Karpas-422 (cell line): ENCODE measurements around the gene MDH1. TPM values are rescaled to one million over a fixed set of nuclear protein-coding genes. Genes with fewer than 3 reads are reported as not detected.
"Not testable (repeated sequence)": the region's sequence is repeated elsewhere in the genome, so short reads cannot be mapped to it uniquely, and the experiment has no call there.

Source experiments
- DNase-seq: peaks from one replicate; pipeline ENCODE4 v3.0.0-alpha.2; 2015
- H2AFZ ChIP-seq: fragments of 200-600 bp; sonication (generic); 2 replicates; pipeline ENCODE4 v1.6.1; 2014; ENCODE audit warnings: antibody characterized with exemption, low read length, mixed read lengths
- H3K27ac ChIP-seq: fragments of 200-600 bp; sonication (generic); 2 replicates; pipeline ENCODE4 v1.5.1; 2014; ENCODE audit warnings: mild to moderate bottlenecking, low read length, moderate library complexity
- H3K27me3 ChIP-seq: fragments of 200-600 bp; sonication (generic); 2 replicates; pipeline ENCODE4 v1.6.1; 2014; ENCODE audit warnings: low read length, mixed read lengths
- H3K36me3 ChIP-seq: fragments of 200-600 bp; sonication (generic); 2 replicates; pipeline ENCODE4 v1.6.1; 2014; ENCODE audit warnings: low read length, mixed read lengths; ENCODE audit not compliant: insufficient read depth
- H3K4me1 ChIP-seq: fragments of 200-600 bp; sonication (generic); 2 replicates; pipeline ENCODE4 v1.6.1; 2014; ENCODE audit warnings: mild to moderate bottlenecking, low read length, mixed read lengths
- H3K4me2 ChIP-seq: fragments of 200-600 bp; sonication (generic); 2 replicates; pipeline ENCODE4 v1.6.1; 2014; ENCODE audit warnings: low read length, low read depth, mild to moderate bottlenecking; ENCODE audit not compliant: poor library complexity, severe bottlenecking
- H3K4me3 ChIP-seq: fragments of 200-600 bp; sonication (generic); 2 replicates; pipeline ENCODE4 v1.5.1; 2014; ENCODE audit warnings: mild to moderate bottlenecking, antibody characterized with exemption, low read length, mixed read lengths
- H3K79me2 ChIP-seq: fragments of 200-600 bp; sonication (generic); 2 replicates; pipeline ENCODE4 v1.6.1; 2014; ENCODE audit warnings: mild to moderate bottlenecking, low read length, mixed read lengths
- H3K9ac ChIP-seq: fragments of 200-600 bp; sonication (generic); 2 replicates; pipeline ENCODE4 v1.6.0; 2014; ENCODE audit warnings: low read length
- H3K9me2 ChIP-seq: fragments of 200-600 bp; sonication (generic), shearing (Covaris generic); replicated peaks from 2 replicates; pipeline ENCODE4 v1.6.0; 2014; ENCODE audit warnings: mild to moderate bottlenecking, low read length, moderate library complexity; ENCODE audit not compliant: insufficient read depth
- H3K9me3 ChIP-seq: fragments of 300-700, 200-600 bp; sonication (generic); 2 replicates; pipeline ENCODE4 v1.6.1; 2014; ENCODE audit warnings: low read length, mixed read lengths
- H4K20me1 ChIP-seq: fragments of 200-600 bp; sonication (generic); 2 replicates; pipeline ENCODE4 v1.6.1; 2014; ENCODE audit warnings: mild to moderate bottlenecking, antibody characterized with exemption, low read length, low read depth; ENCODE audit not compliant: insufficient read depth
- total RNA-seq: library from RNA; depleted of rRNA; stranded (reverse); fragments of >200 nt; shearing (Covaris generic); gene quantifications from 2 replicates; pipeline ENCODE4 v1.2.3, GENCODE V29; 2014; ENCODE audit warnings: low replicate concordance

Gene MDH1
- total RNA-seq, 1 experiment from 2014 or later: 208 TPM

DNA sequence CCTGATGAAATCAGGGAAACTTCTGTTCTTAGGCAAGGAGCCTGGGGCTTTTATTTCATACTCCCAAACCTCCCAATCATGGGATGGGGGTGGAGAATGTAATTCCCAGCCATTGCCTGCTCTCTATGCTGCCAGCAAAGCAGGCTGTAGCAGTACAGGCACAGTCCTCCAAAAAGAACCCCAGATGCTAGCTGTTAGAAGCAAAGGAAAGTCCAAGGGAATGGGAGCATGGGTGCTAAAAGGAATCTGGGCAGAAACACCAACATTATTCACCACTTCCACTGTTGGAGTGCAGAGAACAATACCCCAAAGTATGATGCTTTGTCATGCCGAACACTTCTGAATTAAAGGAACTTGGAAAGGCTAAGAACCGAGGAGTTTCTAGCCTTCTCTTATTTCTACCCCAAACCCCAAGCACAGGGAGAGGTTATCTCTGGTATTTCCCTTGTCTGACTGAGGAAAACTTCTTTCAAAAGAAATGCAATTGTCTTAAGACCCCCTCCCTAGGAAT, 24.7 kb downstream of the MDH1 start:
- no peaks in the 10 kb centered on the region for H4K20me1 ChIP-seq
- no peaks in the 10 kb centered on the region for H3K36me3 ChIP-seq
- no peaks in the 10 kb centered on the region for H3K79me2 ChIP-seq
- no peaks in the 10 kb centered on the region for H3K27me3 ChIP-seq
- H3K4me3 ChIP-seq: no peak overlapping the region
- H3K27ac ChIP-seq: no peak overlapping the region
- H3K9ac ChIP-seq: no peak overlapping the region
- H2AFZ ChIP-seq: no peak overlapping the region
- no peaks in the 10 kb centered on the region for H3K9me2 ChIP-seq
- no peak overlapping the region for H3K4me2 ChIP-seq
- H3K9me3 ChIP-seq: no peaks in the 10 kb centered on the region
- H3K4me1 ChIP-seq: no peaks in the 10 kb centered on the region
- DNase-seq: no peak

- Histone ChIP-seq H3K9me3 (no peaks in the 10 kb centered on the region), H3K27me3 (no peaks in the 10 kb centered on the region), H3K27ac (no peak overlapping the region), H3K4me3 (no peak overlapping the region), H3K9ac (no peak overlapping the region), H3K4me1 (no peaks in the 10 kb centered on the region), H4K20me1 (no peaks in the 10 kb centered on the region), H3K36me3 (no peaks in the 10 kb centered on the region), H3K79me2 (no peaks in the 10 kb centered on the region), H2AFZ (no peak overlapping the region), H3K4me2 (no peak overlapping the region), H3K9me2 (no peaks in the 10 kb centered on the region)
- no peak for DNase-seq
Observed at GRCh38 chr2:63614448-63614968, 25.7 kb downstream of the MDH1 start.

DNA sequence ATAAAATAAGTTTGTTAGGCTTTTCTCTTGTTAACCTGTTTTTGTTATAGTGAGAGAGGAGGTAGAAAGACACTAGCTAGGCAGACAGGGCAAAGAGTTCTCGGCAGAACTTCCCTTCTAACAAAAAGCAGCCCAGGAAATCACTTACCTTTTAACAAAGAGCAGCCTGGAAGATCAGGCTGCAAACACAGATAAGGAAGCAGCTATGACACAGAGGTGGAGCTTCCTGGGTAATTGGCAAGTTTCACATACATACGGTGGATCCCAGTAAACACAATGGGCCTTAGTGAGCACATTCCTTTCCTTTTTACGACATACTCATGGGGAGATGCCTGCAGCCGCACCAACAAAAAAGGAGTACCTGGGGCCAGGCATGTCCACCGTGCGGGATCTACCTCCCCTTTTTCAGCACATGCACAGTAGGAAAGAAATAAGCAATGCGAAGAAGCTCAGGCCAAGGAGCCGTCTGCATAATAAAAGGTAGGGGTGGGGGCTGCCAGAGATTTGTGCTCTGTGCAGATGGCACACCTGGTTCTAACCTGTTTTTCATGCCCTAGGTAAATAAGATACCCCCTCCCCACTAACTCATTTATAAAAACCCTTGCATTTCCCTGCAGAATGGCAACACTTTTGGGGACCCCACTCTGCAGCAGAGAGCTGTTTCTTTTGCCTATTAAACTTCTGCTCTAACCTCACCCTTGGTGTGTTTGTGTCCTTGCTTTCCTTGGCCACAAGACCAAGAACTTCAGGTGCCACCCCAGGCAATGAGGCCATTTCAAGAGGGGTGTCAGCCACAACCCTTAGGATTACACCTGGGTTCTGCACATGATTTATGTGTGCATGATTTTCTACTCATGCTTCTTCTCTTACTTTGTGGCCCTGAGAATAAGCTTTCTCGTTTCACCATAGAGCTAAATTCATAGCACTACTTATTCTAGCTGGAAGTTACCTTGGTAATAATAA, 26.5 kb downstream of the MDH1 start:
- Histone ChIP-seq H4K20me1 (no peaks in the 10 kb centered on the region), H3K27ac (no peak overlapping the region), H3K9me2 (no peaks in the 10 kb centered on the region), H2AFZ (no peak overlapping the region), H3K36me3 (no peaks in the 10 kb centered on the region), H3K27me3 (no peaks in the 10 kb centered on the region), H3K4me1 (no peaks in the 10 kb centered on the region), H3K4me3 (no peak overlapping the region), H3K4me2 (no peak overlapping the region), H3K9ac (no peak overlapping the region), H3K79me2 (no peaks in the 10 kb centered on the region), H3K9me3 (no peaks in the 10 kb centered on the region)
- DNase-seq: no peak

GRCh38 chr2:63617366-63617765, 28.6 kb downstream of the MDH1 start:
- H3K27ac ChIP-seq: no peak overlapping the region
- no peaks in the 10 kb centered on the region for H3K79me2 ChIP-seq
- DNase-seq: no peak
- H2AFZ ChIP-seq: no peak overlapping the region
- H3K9me2 ChIP-seq: no peaks in the 10 kb centered on the region
- no peaks in the 10 kb centered on the region for H3K4me1 ChIP-seq
- H3K9ac ChIP-seq: no peak overlapping the region
- no peaks in the 10 kb centered on the region for H3K27me3 ChIP-seq
- no peak overlapping the region for H3K4me3 ChIP-seq
- H4K20me1 ChIP-seq: no peaks in the 10 kb centered on the region
- no peaks in the 10 kb centered on the region for H3K36me3 ChIP-seq
- no peaks in the 10 kb centered on the region for H3K9me3 ChIP-seq
- H3K4me2 ChIP-seq: no peak overlapping the region

DNA sequence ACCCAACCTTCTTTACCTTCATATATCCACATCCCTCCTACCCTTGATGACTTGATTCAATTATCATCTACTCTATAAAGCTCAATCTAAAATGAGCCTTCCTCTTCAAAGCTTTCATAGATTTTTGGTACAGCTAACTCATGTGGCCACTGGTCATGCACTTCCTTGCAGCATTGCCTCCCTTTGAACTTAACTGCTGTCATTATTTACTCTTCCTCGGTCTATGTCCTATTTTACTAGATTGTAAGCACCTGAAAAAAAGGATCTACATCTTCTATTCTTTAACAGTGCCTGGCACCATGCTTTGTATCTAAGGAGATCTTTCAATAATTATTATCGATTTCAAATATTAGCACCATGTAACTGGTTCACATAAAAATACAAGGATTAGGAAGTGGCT, 30.6 kb downstream of the MDH1 start:
- no peak overlapping the region for H3K4me2 ChIP-seq
- no peaks in the 10 kb centered on the region for H3K9me3 ChIP-seq
- no peaks in the 10 kb centered on the region for H3K27me3 ChIP-seq
- DNase-seq: no peak
- no peak overlapping the region for H3K4me3 ChIP-seq
- H3K36me3 ChIP-seq: no peaks in the 10 kb centered on the region
- no peaks in the 10 kb centered on the region for H4K20me1 ChIP-seq
- no peaks in the 10 kb centered on the region for H3K4me1 ChIP-seq
- H3K79me2 ChIP-seq: no peaks in the 10 kb centered on the region
- no peak overlapping the region for H3K27ac ChIP-seq
- H3K9ac ChIP-seq: no peak overlapping the region
- no peak overlapping the region for H2AFZ ChIP-seq
- no peaks in the 10 kb centered on the region for H3K9me2 ChIP-seq

- Histone ChIP-seq H3K9me3 (no peaks in the 10 kb centered on the region), H3K27me3 (no peaks in the 10 kb centered on the region), H4K20me1 (no peaks in the 10 kb centered on the region), H3K79me2 (no peaks in the 10 kb centered on the region), H3K4me1 (no peaks in the 10 kb centered on the region), H3K36me3 (no peaks in the 10 kb centered on the region), H3K4me3 (no peak overlapping the region), H3K9ac (no peak overlapping the region), H2AFZ (no peak overlapping the region), H3K9me2 (no peaks in the 10 kb centered on the region), H3K27ac (no peak overlapping the region), H3K4me2 (no peak overlapping the region)
- no peak for DNase-seq
Observed at GRCh38 chr2:63622751-63623150, 34.0 kb downstream of the MDH1 start.

DNA sequence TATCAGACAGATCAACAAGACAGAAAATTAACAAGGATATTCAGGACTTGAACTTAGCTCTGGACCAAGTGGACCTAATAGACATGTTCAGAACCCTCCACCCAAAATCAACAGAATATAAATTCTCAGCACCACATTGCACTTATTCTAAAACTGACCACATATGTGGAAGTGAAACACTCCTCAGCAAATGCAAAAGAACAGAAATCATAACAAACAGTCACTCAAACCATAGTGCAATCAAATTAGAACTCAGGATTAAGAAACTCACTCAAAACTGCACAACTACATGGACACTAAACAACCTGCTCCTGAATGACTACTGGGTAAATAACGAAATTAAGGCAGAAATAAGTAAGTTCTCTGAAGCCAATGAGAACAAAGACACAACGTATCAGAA, 35.0 kb downstream of the MDH1 start:
- not testable (repeated sequence) for H3K4me2 ChIP-seq, H3K79me2 ChIP-seq, H3K27ac ChIP-seq, H3K4me1 ChIP-seq, H3K27me3 ChIP-seq, H4K20me1 ChIP-seq, DNase-seq, H3K9me3 ChIP-seq, H3K9ac ChIP-seq, H3K9me2 ChIP-seq, H2AFZ ChIP-seq, H3K36me3 ChIP-seq, H3K4me3 ChIP-seq

- Histone ChIP-seq H3K9me3 (peaks cover 6% of the 10 kb centered on the region; the same call in 1 of the 2 replicates), H4K20me1 (no peaks in the 10 kb centered on the region), H3K9ac (no peak overlapping the region), H3K4me2 (no peak overlapping the region), H2AFZ (no peak overlapping the region), H3K27me3 (no peaks in the 10 kb centered on the region; the same call in 1 of the 2 replicates), H3K4me1 (no peaks in the 10 kb centered on the region), H3K79me2 (no peaks in the 10 kb centered on the region), H3K9me2 (no peaks in the 10 kb centered on the region), H3K27ac (no peak overlapping the region), H3K36me3 (no peaks in the 10 kb centered on the region), H3K4me3 (no peak overlapping the region)
- DNase-seq: no peak
Observed at GRCh38 chr2:63627866-63628265, 39.1 kb downstream of the MDH1 start.
